Stimulated activated CD4-positive, alpha-beta T cell treated with anti-CD3 and anti-CD28 coated beads, Interleukin-15, amount 100 ng/mL, for 1 hour (primary cell): Measurements from ENCODE around the gene SLC17A7.

Source experiments
- DNase-seq, 2 donors: peaks; one replicate each; pipeline ENCODE4 v3.0.0-alpha.2; 2020; ENCODE audit warnings: low read depth in 1 of 2, low spot score in 1 of 2

SLC17A7 gene

GRCh38 chr19:49382639-49383038 lies 58.7 kb downstream of the SLC17A7 start:
- DNase-seq = no peak

- no peak for DNase-seq
Measured at GRCh38 chr19:49380391-49380790, 60.9 kb downstream of the SLC17A7 start.
